Measurements from ENCODE around the gene SIM1. TPM values are rescaled to one million over a fixed set of nuclear protein-coding genes. Genes with fewer than 3 reads are reported as not detected.

The SIM1 gene
- total RNA-seq, 1 donor from 2014 or later: not detected

DNA sequence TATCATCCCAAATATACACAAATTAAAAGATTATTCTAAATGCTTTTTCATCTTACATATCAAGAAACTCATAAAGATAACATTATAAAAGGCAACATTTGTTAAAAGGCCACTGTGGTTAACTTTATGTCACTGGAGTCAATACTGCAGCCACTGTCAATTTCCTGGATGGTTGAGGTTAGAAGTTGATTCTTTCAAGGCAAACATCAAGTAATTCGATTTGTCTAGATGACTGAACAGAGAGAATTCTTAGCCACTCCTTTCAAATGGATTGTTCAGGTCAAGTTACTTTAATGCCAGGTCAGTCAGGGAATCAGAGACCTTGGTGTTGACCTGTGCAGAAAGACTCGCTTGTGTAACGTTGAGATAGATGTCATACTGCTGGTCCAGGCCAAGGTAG, 44.4 kb upstream of the SIM1 start:
- Mint-ChIP-seq H3K4me3 (ENCODE audit: unreplicated experiment) (no peak overlapping the region), H3K4me1 (ENCODE audit: low read depth, unreplicated experiment) (peaks cover 16% of the 10 kb centered on the region), H3K36me3 (ENCODE audit: low read depth, unreplicated experiment) (peaks cover 22% of the 10 kb centered on the region), H3K27ac (ENCODE audit: unreplicated experiment) (no peak overlapping the region), H3K9me3 (ENCODE audit: unreplicated experiment) (no peaks in the 10 kb centered on the region), H3K27me3 (ENCODE audit: low read depth, unreplicated experiment) (no peaks in the 10 kb centered on the region)
- no peak overlapping the region for H3K27ac ChIP-seq (ENCODE audit: low read depth, low read length)
- no peaks in the 10 kb centered on the region for H3K27me3 ChIP-seq (ENCODE audit: insufficient read depth, low read length)
- no peak for FAIRE-seq
- peaks cover 8% of the 10 kb centered on the region for H3K36me3 ChIP-seq (ENCODE audit: insufficient read depth, low read length)
- no peaks in the 10 kb centered on the region for H3K79me2 ChIP-seq (ENCODE audit: insufficient read depth, low read length)
- H3K4me1 ChIP-seq (ENCODE audit: insufficient read depth, low read length): peaks cover 30% of the 10 kb centered on the region
- no peak overlapping the region for H3K4me2 ChIP-seq (ENCODE audit: low read length)
- TF ChIP-seq, protein P1, sequence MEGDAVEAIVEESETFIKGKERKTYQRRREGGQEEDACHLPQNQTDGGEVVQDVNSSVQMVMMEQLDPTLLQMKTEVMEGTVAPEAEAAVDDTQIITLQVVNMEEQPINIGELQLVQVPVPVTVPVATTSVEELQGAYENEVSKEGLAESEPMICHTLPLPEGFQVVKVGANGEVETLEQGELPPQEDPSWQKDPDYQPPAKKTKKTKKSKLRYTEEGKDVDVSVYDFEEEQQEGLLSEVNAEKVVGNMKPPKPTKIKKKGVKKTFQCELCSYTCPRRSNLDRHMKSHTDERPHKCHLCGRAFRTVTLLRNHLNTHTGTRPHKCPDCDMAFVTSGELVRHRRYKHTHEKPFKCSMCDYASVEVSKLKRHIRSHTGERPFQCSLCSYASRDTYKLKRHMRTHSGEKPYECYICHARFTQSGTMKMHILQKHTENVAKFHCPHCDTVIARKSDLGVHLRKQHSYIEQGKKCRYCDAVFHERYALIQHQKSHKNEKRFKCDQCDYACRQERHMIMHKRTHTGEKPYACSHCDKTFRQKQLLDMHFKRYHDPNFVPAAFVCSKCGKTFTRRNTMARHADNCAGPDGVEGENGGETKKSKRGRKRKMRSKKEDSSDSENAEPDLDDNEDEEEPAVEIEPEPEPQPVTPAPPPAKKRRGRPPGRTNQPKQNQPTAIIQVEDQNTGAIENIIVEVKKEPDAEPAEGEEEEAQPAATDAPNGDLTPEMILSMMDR (IDR thresholded peaks at IDR 0.05; ENCODE audit: insufficient read depth, low read depth, low read length): no peak
- no peak for TF ChIP-seq EZH2 (IDR thresholded peaks at IDR 0.05; ENCODE audit: insufficient read depth, low read length)
- DNase-seq (ENCODE audit: low read depth): no peak
- H3K4me3 ChIP-seq (ENCODE audit: insufficient read depth, low read depth, low read length): no peak overlapping the region
- H4K20me1 ChIP-seq (ENCODE audit: insufficient read depth, low read length): no peaks in the 10 kb centered on the region
- H2AFZ ChIP-seq (ENCODE audit: low read depth, low read length): no peak overlapping the region
- H3K9ac ChIP-seq (ENCODE audit: low read length): no peak overlapping the region
- H3K9me3 ChIP-seq (ENCODE audit: insufficient read depth, low read depth, low read length): no peaks in the 10 kb centered on the region

DNA sequence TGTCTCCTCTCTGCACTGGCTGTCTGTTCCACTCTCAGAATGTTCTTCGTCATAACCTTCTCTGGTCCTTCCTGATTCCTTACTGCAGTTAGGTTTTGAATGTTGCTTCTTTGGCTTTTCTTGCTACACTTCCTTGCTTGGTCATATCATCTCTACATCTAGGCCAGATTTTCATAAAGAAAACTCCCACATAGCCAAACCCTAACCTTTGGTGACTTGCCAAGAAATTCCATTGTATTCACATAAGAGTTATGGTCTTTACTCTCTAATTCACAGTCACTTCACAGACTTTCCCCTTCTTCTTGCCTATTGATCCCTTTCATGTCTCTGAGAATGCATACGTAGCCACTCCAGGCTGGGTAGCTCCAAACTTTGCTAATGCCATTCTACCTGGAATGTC, 41.9 kb upstream of the SIM1 start:
- no peak overlapping the region for H3K27ac ChIP-seq (ENCODE audit: low read depth, low read length)
- peaks cover 6% of the 10 kb centered on the region for H3K4me1 Mint-ChIP-seq (ENCODE audit: low read depth, unreplicated experiment)
- no peaks in the 10 kb centered on the region for H3K9me3 Mint-ChIP-seq (ENCODE audit: unreplicated experiment)
- no peaks in the 10 kb centered on the region for H3K27me3 Mint-ChIP-seq (ENCODE audit: low read depth, unreplicated experiment)
- H3K4me2 ChIP-seq (ENCODE audit: low read length): peak overlapping the region; percentile 16
- no peak overlapping the region for H3K27ac Mint-ChIP-seq (ENCODE audit: unreplicated experiment)
- H4K20me1 ChIP-seq (ENCODE audit: insufficient read depth, low read length): no peaks in the 10 kb centered on the region
- FAIRE-seq: peak; percentile 23
- H3K4me3 Mint-ChIP-seq (ENCODE audit: unreplicated experiment): no peak overlapping the region
- no peaks in the 10 kb centered on the region for H3K27me3 ChIP-seq (ENCODE audit: insufficient read depth, low read length)
- no peaks in the 10 kb centered on the region for H3K79me2 ChIP-seq (ENCODE audit: insufficient read depth, low read length)
- no peak overlapping the region for H2AFZ ChIP-seq (ENCODE audit: low read depth, low read length)
- H3K36me3 Mint-ChIP-seq (ENCODE audit: low read depth, unreplicated experiment): peaks cover 18% of the 10 kb centered on the region
- no peaks in the 10 kb centered on the region for H3K9me3 ChIP-seq (ENCODE audit: insufficient read depth, low read depth, low read length)
- peaks cover 21% of the 10 kb centered on the region for H3K4me1 ChIP-seq (ENCODE audit: insufficient read depth, low read length)
- no peak for TF ChIP-seq EZH2 (IDR thresholded peaks at IDR 0.05; ENCODE audit: insufficient read depth, low read length)
- TF ChIP-seq, protein P1 (IDR thresholded peaks at IDR 0.05; ENCODE audit: insufficient read depth, low read depth, low read length): no peak
- H3K4me3 ChIP-seq (ENCODE audit: insufficient read depth, low read depth, low read length): no peak overlapping the region
- DNase-seq (ENCODE audit: low read depth): peak; percentile 75
- no peak overlapping the region for H3K9ac ChIP-seq (ENCODE audit: low read length)
- H3K36me3 ChIP-seq (ENCODE audit: insufficient read depth, low read length): peaks cover 8% of the 10 kb centered on the region

GRCh38 chr6:100504786-100505737, 40.3 kb upstream of the SIM1 start:
- Histone ChIP-seq H3K79me2 (ENCODE audit: insufficient read depth, low read length) (no peaks in the 10 kb centered on the region), H2AFZ (ENCODE audit: low read depth, low read length) (no peak overlapping the region), H3K36me3 (ENCODE audit: insufficient read depth, low read length) (peaks cover 8% of the 10 kb centered on the region), H3K27ac (ENCODE audit: low read depth, low read length) (peak overlapping the region; percentile 76), H3K4me2 (ENCODE audit: low read length) (peak overlapping the region; percentile 71), H3K4me3 (ENCODE audit: insufficient read depth, low read depth, low read length) (no peak overlapping the region), H3K4me1 (ENCODE audit: insufficient read depth, low read length) (peaks cover 21% of the 10 kb centered on the region), H3K27me3 (ENCODE audit: insufficient read depth, low read length) (no peaks in the 10 kb centered on the region), H4K20me1 (ENCODE audit: insufficient read depth, low read length) (no peaks in the 10 kb centered on the region), H3K9me3 (ENCODE audit: insufficient read depth, low read depth, low read length) (no peaks in the 10 kb centered on the region), H3K9ac (ENCODE audit: low read length) (peak overlapping the region; percentile 47)
- peaks cover 13% of the 10 kb centered on the region for H3K36me3 Mint-ChIP-seq (ENCODE audit: low read depth, unreplicated experiment)
- peak; percentile 94 for DNase-seq (ENCODE audit: low read depth)
- H3K27ac Mint-ChIP-seq (ENCODE audit: unreplicated experiment): no peak overlapping the region
- H3K9me3 Mint-ChIP-seq (ENCODE audit: unreplicated experiment): peaks cover 2% of the 10 kb centered on the region
- peak; percentile 97 for FAIRE-seq
- H3K4me3 Mint-ChIP-seq (ENCODE audit: unreplicated experiment): no peak overlapping the region
- TF ChIP-seq, protein P1 (IDR thresholded peaks at IDR 0.05; ENCODE audit: insufficient read depth, low read depth, low read length): no peak
- no peak for TF ChIP-seq EZH2 (IDR thresholded peaks at IDR 0.05; ENCODE audit: insufficient read depth, low read length)
- H3K27me3 Mint-ChIP-seq (ENCODE audit: low read depth, unreplicated experiment): no peaks in the 10 kb centered on the region
- peaks cover 5% of the 10 kb centered on the region for H3K4me1 Mint-ChIP-seq (ENCODE audit: low read depth, unreplicated experiment)

Data from astrocyte (in vitro differentiated cells and primary cell).